Placental pericyte (primary cell): ENCODE data around the gene PAM. TPM values are rescaled to one million over a fixed set of nuclear protein-coding genes. Genes with fewer than 3 reads are reported as not detected.

Source experiments
- total RNA-seq: library from RNA; depleted of rRNA; stranded (reverse); fragments of >200 nt; gene quantifications from 2 replicates; pipeline ENCODE4 v1.2.3, GENCODE V29; 2012

The PAM gene
- 123 and 125 TPM in 2 replicates for total RNA-seq

DNA sequence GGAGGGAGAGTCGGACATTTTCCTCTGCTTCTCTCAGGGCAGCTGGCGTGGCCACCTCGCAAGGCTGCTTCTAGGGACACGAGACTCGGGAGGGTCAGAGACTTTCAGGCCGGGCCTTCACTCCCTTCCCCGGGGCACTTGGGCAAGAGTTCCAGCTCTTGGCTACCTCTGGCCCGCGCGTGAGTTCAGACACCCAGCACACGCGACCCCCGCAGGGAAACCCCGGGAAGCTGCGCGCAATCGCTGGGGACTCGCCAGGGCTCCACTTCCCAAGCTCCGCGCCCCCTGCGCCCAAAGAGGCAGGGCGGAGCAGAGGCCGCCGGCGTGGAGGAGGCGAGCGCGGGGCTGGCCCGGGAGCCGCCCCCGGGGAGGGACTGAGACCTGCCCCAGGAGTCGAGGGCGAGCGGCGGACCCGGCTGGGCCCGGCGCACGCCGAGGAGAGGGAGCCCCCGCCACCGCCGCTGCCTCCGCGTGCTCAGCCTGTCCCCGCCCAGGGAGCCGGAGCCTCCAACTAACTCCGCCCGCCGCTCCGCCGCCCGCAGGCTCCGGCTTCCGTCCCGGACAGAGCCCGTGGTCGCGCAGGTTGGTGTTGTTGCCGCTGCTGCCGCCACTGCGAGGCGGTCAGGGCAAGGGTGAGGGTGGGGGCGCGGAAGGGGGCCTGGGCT lies at the start of gene PAM:
Gene PAM, plus strand, starts transcription at position 539 of the 665 bp plus-strand sequence. CDS start 110,891 bp downstream, outside the sequence.

